ENCODE measurements around the gene COA6. TPM values are rescaled to one million over a fixed set of nuclear protein-coding genes. Genes with fewer than 3 reads are reported as not detected.
"Not testable (repeated sequence)": the region's sequence is repeated elsewhere in the genome, so short reads cannot be mapped to it uniquely, and the experiment has no call there.

COA6 gene
- total RNA-seq, 1 experiment from 2014 or later, result 108 TPM

- in situ Hi-C loops (cut with HindIII; ENCODE audit: low pct_unique_long_range_greater_than_20kb, low sequenced_read_pairs), result no loop called here
- DNase-seq (ENCODE audit: low read depth, low spot score), result no peak
Measured at GRCh38 chr1:234361102-234361603, 12.1 kb upstream of the COA6 start.

- DNase-seq (ENCODE audit: low read depth, low spot score), result no peak
- in situ Hi-C loops (cut with HindIII; ENCODE audit: low pct_unique_long_range_greater_than_20kb, low sequenced_read_pairs), result no loop called here
Measured at GRCh38 chr1:234362558-234362957, 10.7 kb upstream of the COA6 start.

- no peak for DNase-seq (ENCODE audit: low read depth, low spot score)
- in situ Hi-C loops (cut with HindIII; ENCODE audit: low pct_unique_long_range_greater_than_20kb, low sequenced_read_pairs), result no loop called here
Measured at GRCh38 chr1:234368320-234369032, 4.8 kb upstream of the COA6 start.

GRCh38 chr1:234369033-234369430 is 4.2 kb upstream of the COA6 start:
- in situ Hi-C loops (cut with HindIII; ENCODE audit: low pct_unique_long_range_greater_than_20kb, low sequenced_read_pairs), result no loop called here

GRCh38 chr1:234369784-234370183 is 3.5 kb upstream of the COA6 start:
- DNase-seq (ENCODE audit: low read depth, low spot score), result peak; percentile 53
- in situ Hi-C loops (cut with HindIII; ENCODE audit: low pct_unique_long_range_greater_than_20kb, low sequenced_read_pairs), result no loop called here

More at GRCh38 chr1:234369033-234369430, 4.2 kb upstream of the COA6 start:
- DNase-seq (ENCODE audit: low read depth, low spot score), result no peak

GRCh38 chr1:234371414-234371813 is 1.8 kb upstream of the COA6 start:
- no peak for DNase-seq (ENCODE audit: low read depth, low spot score)
- in situ Hi-C loops (cut with HindIII; ENCODE audit: low pct_unique_long_range_greater_than_20kb, low sequenced_read_pairs), result no loop called here

GRCh38 chr1:234372011-234372757 is 1.1 kb upstream of the COA6 start:
- DNase-seq (ENCODE audit: low read depth, low spot score), result no peak
- in situ Hi-C loops (cut with HindIII; ENCODE audit: low pct_unique_long_range_greater_than_20kb, low sequenced_read_pairs), result no loop called here

GRCh38 chr1:234373959-234374254 is 651 bp downstream of the COA6 start:
- no peak for DNase-seq (ENCODE audit: low read depth, low spot score)
- in situ Hi-C loops (cut with HindIII; ENCODE audit: low pct_unique_long_range_greater_than_20kb, low sequenced_read_pairs), result no loop called here

- in situ Hi-C loops (cut with HindIII; ENCODE audit: low pct_unique_long_range_greater_than_20kb, low sequenced_read_pairs), result no loop called here
- DNase-seq (ENCODE audit: low read depth, low spot score), result no peak
Measured at GRCh38 chr1:234375672-234376071, 2.4 kb downstream of the COA6 start.

GRCh38 chr1:234379591-234380109 is 6.4 kb downstream of the COA6 start:
- in situ Hi-C loops (cut with HindIII; ENCODE audit: low pct_unique_long_range_greater_than_20kb, low sequenced_read_pairs); DNase-seq (ENCODE audit: low read depth, low spot score): not testable (repeated sequence)

- in situ Hi-C loops (cut with HindIII; ENCODE audit: low pct_unique_long_range_greater_than_20kb, low sequenced_read_pairs), result no loop called here
- DNase-seq (ENCODE audit: low read depth, low spot score), result no peak
Measured at GRCh38 chr1:234381699-234382555, 8.7 kb downstream of the COA6 start.

GRCh38 chr1:234386122-234386521 is 12.9 kb downstream of the COA6 start:
- in situ Hi-C loops (cut with HindIII; ENCODE audit: low pct_unique_long_range_greater_than_20kb, low sequenced_read_pairs), result no loop called here

GRCh38 chr1:234388094-234388493 is 14.8 kb downstream of the COA6 start:
- in situ Hi-C loops (cut with HindIII; ENCODE audit: low pct_unique_long_range_greater_than_20kb, low sequenced_read_pairs), result no loop called here
- DNase-seq (ENCODE audit: low read depth, low spot score), result no peak

More at GRCh38 chr1:234386122-234386521, 12.9 kb downstream of the COA6 start:
- DNase-seq (ENCODE audit: low read depth, low spot score), result no peak

- in situ Hi-C loops (cut with HindIII; ENCODE audit: low pct_unique_long_range_greater_than_20kb, low sequenced_read_pairs), result no loop called here
- DNase-seq (ENCODE audit: low read depth, low spot score), result no peak
Measured at GRCh38 chr1:234393190-234393589, 19.9 kb downstream of the COA6 start.

- no peak for DNase-seq (ENCODE audit: low read depth, low spot score)
- in situ Hi-C loops (cut with HindIII; ENCODE audit: low pct_unique_long_range_greater_than_20kb, low sequenced_read_pairs), result no loop called here
Measured at GRCh38 chr1:234395297-234395696, 22.0 kb downstream of the COA6 start.

GRCh38 chr1:234396092-234396491 is 22.8 kb downstream of the COA6 start:
- in situ Hi-C loops (cut with HindIII; ENCODE audit: low pct_unique_long_range_greater_than_20kb, low sequenced_read_pairs), result no loop called here

GRCh38 chr1:234396871-234397270 is 23.6 kb downstream of the COA6 start:
- in situ Hi-C loops (cut with HindIII; ENCODE audit: low pct_unique_long_range_greater_than_20kb, low sequenced_read_pairs), result no loop called here
- DNase-seq (ENCODE audit: low read depth, low spot score), result no peak

More at GRCh38 chr1:234396092-234396491, 22.8 kb downstream of the COA6 start:
- no peak for DNase-seq (ENCODE audit: low read depth, low spot score)

- DNase-seq (ENCODE audit: low read depth, low spot score), result no peak
- in situ Hi-C loops (cut with HindIII; ENCODE audit: low pct_unique_long_range_greater_than_20kb, low sequenced_read_pairs), result no loop called here
Measured at GRCh38 chr1:234397732-234398131, 24.5 kb downstream of the COA6 start.

Data from SK-MEL-5 (cell line).